NCI-H748 treated with DMSO at 0.1 percent for 48 hours (cell line): Measurements from ENCODE around the gene PSPH.
"Not testable (repeated sequence)": the region's sequence is repeated elsewhere in the genome, so short reads cannot be mapped to it uniquely, and the experiment has no call there.

Experiments used
- DNase-seq: peaks from one replicate; lab custom pipeline; 2025; lab: John Stamatoyannopoulos, UW

PSPH gene

GRCh38 chr7:56051339-56052191 is at the start of gene PSPH, which contains the start of gene CCT6A:
PSPH (minus strand) TSS chr7:56051444; CDS start chr7:56021212, 30,232 bp downstream.
CCT6A (plus strand) TSS chr7:56051765; CDS start chr7:56051849, 84 bp downstream.
- peak; percentile 92 for DNase-seq

GRCh38 chr7:56099653-56100052 is 48.4 kb upstream of the PSPH start:
- DNase-seq, result no peak

GRCh38 chr7:56098187-56099008 is 47.2 kb upstream of the PSPH start:
- not testable (repeated sequence) for DNase-seq

GRCh38 chr7:56097700-56098099 is 46.5 kb upstream of the PSPH start:
- no peak for DNase-seq

DNA sequence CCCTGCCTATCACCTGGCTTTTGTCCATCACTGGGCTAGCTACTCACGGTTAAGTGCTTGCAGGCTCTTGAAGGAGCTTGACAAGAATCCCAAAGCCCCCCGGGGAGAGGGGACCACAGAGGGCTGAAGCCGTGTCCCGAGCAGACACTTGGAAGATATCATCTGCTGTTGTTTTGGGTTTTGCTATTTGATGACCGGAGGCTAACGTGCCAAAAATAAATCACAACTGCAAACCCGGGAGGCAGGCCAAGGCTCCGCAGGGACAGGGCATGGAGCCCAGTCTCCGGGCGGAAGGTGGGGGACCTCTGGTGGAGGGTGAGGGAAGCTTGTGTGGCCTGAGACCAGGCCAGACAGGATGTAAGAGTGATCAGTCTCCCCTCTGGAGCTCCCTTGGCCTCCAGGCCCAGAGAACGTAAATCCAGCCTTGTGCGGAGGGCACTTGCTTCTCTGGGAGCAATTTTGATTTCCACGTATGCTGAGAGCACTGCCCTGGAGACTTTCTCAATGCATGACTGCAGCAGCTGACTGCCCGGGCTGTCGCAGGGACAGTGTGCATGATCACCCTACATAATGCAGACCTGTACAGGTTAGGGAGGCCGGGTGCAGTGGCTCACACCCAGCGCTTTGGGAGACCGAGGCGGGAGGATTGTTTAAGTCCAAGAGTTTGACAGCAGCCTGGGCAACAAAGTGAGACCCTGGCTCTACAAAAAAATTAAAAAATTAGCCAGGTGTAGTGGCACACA is 41.7 kb upstream of the PSPH start, which contains the start of gene PHKG1:
Gene PHKG1, minus strand, starts transcription at position 164 of the 743 bp plus-strand sequence. CDS start 4,011 bp downstream, outside the sequence.
- DNase-seq, result no peak

DNA sequence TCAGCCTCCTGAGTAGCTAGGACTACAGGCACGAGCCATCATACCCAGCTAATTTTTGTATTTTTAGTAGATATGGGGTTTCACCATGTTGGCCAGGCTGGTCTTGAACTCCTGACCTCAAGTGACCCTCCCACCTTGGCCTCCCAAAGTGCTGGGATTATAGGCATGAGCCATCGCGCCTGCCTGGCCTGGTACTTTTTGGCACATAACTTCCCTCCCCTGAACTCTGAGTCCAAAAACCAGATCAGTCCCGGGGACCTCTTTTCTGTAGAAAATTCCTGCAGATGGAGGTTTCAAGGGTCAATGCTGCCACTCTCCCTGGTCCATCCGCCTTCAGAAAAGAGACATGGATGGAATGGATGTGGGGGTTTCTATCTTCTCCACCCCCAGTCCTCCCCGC is 41.1 kb upstream of the PSPH start:
- not testable (repeated sequence) for DNase-seq

- DNase-seq, result no peak
Observed at GRCh38 chr7:56091591-56091990, 40.3 kb upstream of the PSPH start.

GRCh38 chr7:56087445-56087844 is 36.2 kb upstream of the PSPH start:
- DNase-seq, result no peak

GRCh38 chr7:56086761-56087160 is 35.5 kb upstream of the PSPH start:
- DNase-seq, result no peak

- no peak for DNase-seq
Observed at GRCh38 chr7:56083150-56083785, 32.0 kb upstream of the PSPH start.

- DNase-seq, result no peak
Observed at GRCh38 chr7:56081626-56082340, 30.5 kb upstream of the PSPH start.

GRCh38 chr7:56080726-56081435 is 29.6 kb upstream of the PSPH start:
- DNase-seq, result not testable (repeated sequence)

GRCh38 chr7:56079450-56080185 is 28.4 kb upstream of the PSPH start:
- DNase-seq, result peak; percentile 41

GRCh38 chr7:56078196-56078595 is 27.0 kb upstream of the PSPH start:
- DNase-seq, result no peak

DNA sequence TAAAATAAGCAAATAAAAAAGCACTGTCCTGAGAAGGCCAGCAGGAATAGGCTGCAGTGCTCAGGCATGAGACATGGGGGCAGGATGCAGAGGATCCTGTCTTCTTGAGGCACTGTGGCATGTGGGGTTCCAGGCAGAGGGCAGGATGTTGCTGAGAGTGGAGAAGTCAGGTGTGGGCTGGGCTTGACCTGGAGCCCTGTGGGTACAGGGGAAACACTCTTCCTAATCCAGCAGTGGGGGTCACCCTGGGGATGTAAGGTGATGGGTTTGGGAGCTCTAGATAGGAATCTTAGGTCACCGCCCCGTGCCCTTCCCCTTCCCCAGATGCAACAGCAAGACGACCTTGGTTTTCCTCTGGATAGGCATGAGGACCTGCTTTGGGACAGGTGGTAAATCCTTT is 26.4 kb upstream of the PSPH start:
- DNase-seq, result no peak

GRCh38 chr7:56074371-56074791 is 23.1 kb upstream of the PSPH start:
- DNase-seq, result peak; percentile 55

- not testable (repeated sequence) for DNase-seq
Observed at GRCh38 chr7:56066376-56066775, 15.1 kb upstream of the PSPH start.

GRCh38 chr7:56063882-56064625 is 12.8 kb upstream of the PSPH start, which contains the start of gene SUMF2:
SUMF2 (plus strand) TSS chr7:56064286; CDS start chr7:56064312, 26 bp downstream.
- peak; percentile 72 for DNase-seq

DNA sequence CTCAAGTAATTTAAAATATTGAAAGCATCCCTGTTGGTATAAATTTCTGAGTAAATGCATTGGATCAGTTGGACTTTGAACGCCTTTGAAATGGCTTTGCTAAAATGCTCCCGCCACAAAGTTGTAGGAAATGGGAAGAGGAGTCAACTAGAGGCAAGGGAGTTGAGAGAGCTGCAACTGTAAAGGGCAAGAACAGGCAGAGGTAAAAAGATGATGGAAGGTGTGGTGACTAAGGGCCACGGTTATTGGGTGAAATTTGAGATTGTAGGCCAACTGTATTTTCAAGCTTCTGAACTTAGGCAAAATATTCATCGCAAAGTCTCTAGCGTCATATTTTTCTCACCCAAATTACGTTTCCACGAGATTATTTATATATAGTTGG is 12.2 kb upstream of the PSPH start:
- no peak for DNase-seq
